Limb (tissue), 2 donors: ENCODE measurements around the gene ROR1.

Experiments used
- DNase-seq, 2 donors: peaks; one replicate each; pipeline ENCODE4 v3.0.0-alpha.2; 2016; ENCODE audit errors: extremely low spot score in 2 of 2

The ROR1 gene

GRCh38 chr1:64006276-64007051 is 232.6 kb downstream of the ROR1 start:
- DNase-seq: no peak

- no peak for DNase-seq
Measured at GRCh38 chr1:64010316-64010715, 236.5 kb downstream of the ROR1 start.

GRCh38 chr1:64013395-64013794 is 239.6 kb downstream of the ROR1 start:
- no peak for DNase-seq

- no peak for DNase-seq
Measured at GRCh38 chr1:64019818-64020217, 246.0 kb downstream of the ROR1 start.

GRCh38 chr1:64021066-64021465 is 247.2 kb downstream of the ROR1 start:
- DNase-seq: no peak

- DNase-seq: no peak
Measured at GRCh38 chr1:64025051-64025450, 251.2 kb downstream of the ROR1 start.

- no peak for DNase-seq
Measured at GRCh38 chr1:64029037-64029436, 255.2 kb downstream of the ROR1 start.

GRCh38 chr1:64030411-64030810 is 256.6 kb downstream of the ROR1 start:
- no peak for DNase-seq

GRCh38 chr1:64031236-64031635 is 257.4 kb downstream of the ROR1 start:
- no peak for DNase-seq

GRCh38 chr1:64033667-64034220 is 259.9 kb downstream of the ROR1 start:
- no peak for DNase-seq

- DNase-seq: no peak
Measured at GRCh38 chr1:64036549-64036948, 262.7 kb downstream of the ROR1 start.

GRCh38 chr1:64038119-64038518 is 264.3 kb downstream of the ROR1 start:
- no peak for DNase-seq

- no peak for DNase-seq
Measured at GRCh38 chr1:64038965-64039364, 265.1 kb downstream of the ROR1 start.

- DNase-seq: peak; percentile 49 to 85
Measured at GRCh38 chr1:64039390-64039926, 265.6 kb downstream of the ROR1 start.

GRCh38 chr1:64041371-64042131 is 267.7 kb downstream of the ROR1 start:
- DNase-seq: no peak

- peak; percentile 54 to 87 for DNase-seq
Measured at GRCh38 chr1:64042331-64043100, 268.7 kb downstream of the ROR1 start.

- peak in 1 of 2 donors; percentile 44 for DNase-seq
Measured at GRCh38 chr1:64043288-64043687, 269.5 kb downstream of the ROR1 start.

- no peak for DNase-seq
Measured at GRCh38 chr1:64043976-64044375, 270.2 kb downstream of the ROR1 start.

- no peak for DNase-seq
Measured at GRCh38 chr1:64046243-64046642, 272.4 kb downstream of the ROR1 start.

GRCh38 chr1:64046891-64047290 is 273.1 kb downstream of the ROR1 start:
- DNase-seq: no peak

GRCh38 chr1:64047549-64047996 is 273.8 kb downstream of the ROR1 start:
- DNase-seq: no peak
